ENCODE measurements around the gene VTI1A. TPM values are rescaled to one million over a fixed set of nuclear protein-coding genes. Genes with fewer than 3 reads are reported as not detected.
A peak's percentile ranks its signal among the peaks of the same experiment; 100 is the strongest.

VTI1A gene
- total and polyA plus RNA-seq, 2 of the 13 experiments (the other 11 are each of a cell fraction or from before 2014, with no cell fraction given): 11.7 to 32.7 TPM

- Histone ChIP-seq H3K9ac (ENCODE audit: insufficient read depth, low read depth, low read length) (no peak overlapping the region), H3K36me3 (replicated peaks in 1 of 2; ENCODE audit: control insufficient read depth in 1 of 2, insufficient read depth in 2 of 2, low read length in 2 of 2) (0 out of 5 replicates have a peak, but pooled peaks cover 0 to 5% of the 10 kb centered on the region in 2 experiments), H2AFZ (ENCODE audit: low read length) (no peak overlapping the region), H3K9me3 (ENCODE audit: low read length) (no peaks in the 10 kb centered on the region), H3K4me1 (ENCODE audit: insufficient read depth, low read length) (peaks cover 13% of the 10 kb centered on the region), H3K79me2 (ENCODE audit: insufficient read depth, low read length) (no peaks in the 10 kb centered on the region), H3K4me2 (ENCODE audit: low read depth, low read length) (no peak overlapping the region), H3K27me3 (ENCODE audit: control insufficient read depth in 1 of 2, insufficient read depth in 2 of 2, low read length in 2 of 2) (no peaks in the 10 kb centered on the region), H3K27ac (ENCODE audit: extremely low read length, insufficient read depth, low read length) (no peak overlapping the region), H4K20me1 (ENCODE audit: insufficient read depth, low read length) (no peaks in the 10 kb centered on the region), H3K4me3 (replicated peaks in 1 of 3; ENCODE audit: insufficient read depth in 1 of 3, low read depth in 2 of 3, low read length in 3 of 3) (no peak overlapping the region)
- no peak for ATAC-seq
- no TSS peak for BruUV-seq (replicated peaks)
- intact Hi-C loops (cut with micrococcal nuclease; ENCODE audit: unreplicated experiment) (no loop called here), in situ Hi-C loops (cut with HindIII; ENCODE audit: extremely low pct_ligation_motif_present, low pct_unique_long_range_greater_than_20kb) (no loop called here)
- ChIA-PET POLR2A (interaction anchor here (0.8 kb wide), 1 partner anchor 145 kb away, joined by 5 read pairs; no protein-coding TSS in a partner anchor), CTCF (ENCODE audit: low intra/inter-chr PET ratio, low total read pairs) (no interaction called here)
- no peak for DNase-seq (ENCODE audit: low spot score)
- TF ChIP-seq HCFC1 (IDR thresholded peaks at IDR 0.05; ENCODE audit: low read depth, low read length) (no peak), ZNF205 (CRISPR knock-in tag; IDR thresholded peaks at IDR 0.05) (no peak), ZZZ3 (CRISPR knock-in tag; IDR thresholded peaks at IDR 0.05; ENCODE audit: borderline replicate concordance) (no peak), ZSCAN25 (CRISPR knock-in tag; IDR thresholded peaks at IDR 0.05) (0 out of 2 replicates have a peak, but pooled peaks have one; percentile 39)
- 91% methylated on average over 9 of the region's 9 CpGs for WGBS (ENCODE audit: low lambda C conversion rate)
- FAIRE-seq: no peak
These were observed 136.4 kb downstream of the VTI1A start for GRCh38 chr10:112583236-112583939.

GRCh38 chr10:112584276-112584675 lies 137.3 kb downstream of the VTI1A start:
- Histone ChIP-seq H3K27me3 (ENCODE audit: control insufficient read depth in 1 of 2, insufficient read depth in 2 of 2, low read length in 2 of 2) (no peaks in the 10 kb centered on the region; a peak in 1 of 5 replicates), H3K4me3 (replicated peaks in 1 of 3; ENCODE audit: insufficient read depth in 1 of 3, low read depth in 2 of 3, low read length in 3 of 3) (no peak overlapping the region), H3K4me1 (ENCODE audit: insufficient read depth, low read length) (peaks cover 13% of the 10 kb centered on the region), H3K9ac (ENCODE audit: insufficient read depth, low read depth, low read length) (no peak overlapping the region), H3K4me2 (ENCODE audit: low read depth, low read length) (no peak overlapping the region), H3K9me3 (ENCODE audit: low read length) (no peaks in the 10 kb centered on the region), H3K27ac (ENCODE audit: extremely low read length, insufficient read depth, low read length) (no peak overlapping the region), H3K36me3 (replicated peaks in 1 of 2; ENCODE audit: control insufficient read depth in 1 of 2, insufficient read depth in 2 of 2, low read length in 2 of 2) (0 out of 5 replicates have a peak, but pooled peaks cover 0 to 5% of the 10 kb centered on the region in 2 experiments), H3K79me2 (ENCODE audit: insufficient read depth, low read length) (no peaks in the 10 kb centered on the region), H4K20me1 (ENCODE audit: insufficient read depth, low read length) (no peaks in the 10 kb centered on the region), H2AFZ (ENCODE audit: low read length) (no peak overlapping the region)
- in situ Hi-C loops (cut with HindIII; ENCODE audit: extremely low pct_ligation_motif_present, low pct_unique_long_range_greater_than_20kb) (no loop called here), intact Hi-C loops (cut with micrococcal nuclease; ENCODE audit: unreplicated experiment) (no loop called here)
- ChIA-PET POLR2A (interaction anchor here (0.8 kb wide), 1 partner anchor 144 kb away, joined by 5 read pairs; no protein-coding TSS in a partner anchor), CTCF (ENCODE audit: low intra/inter-chr PET ratio, low total read pairs) (no interaction called here)
- FAIRE-seq: no peak
- BruUV-seq (replicated peaks): no TSS peak
- WGBS (ENCODE audit: low lambda C conversion rate): 98% methylated on average over 6 of the region's 6 CpGs
- TF ChIP-seq ZNF83 (CRISPR knock-in tag; IDR thresholded peaks at IDR 0.05; ENCODE audit: borderline replicate concordance): no peak
- TF ChIP-seq ZNF232 (CRISPR knock-in tag; IDR thresholded peaks at IDR 0.05; ENCODE audit: borderline replicate concordance): no peak
- no peak for TF ChIP-seq YEATS2 (CRISPR knock-in tag; IDR thresholded peaks at IDR 0.05; ENCODE audit: borderline replicate concordance)
- TF ChIP-seq ZNF687 (CRISPR knock-in tag; IDR thresholded peaks at IDR 0.05): no peak
- no peak for ATAC-seq
- no peak for DNase-seq (ENCODE audit: low spot score)

Measured in HepG2 (cell line).